Ureter (tissue), 1 donor: ENCODE results near the gene DNM2. TPM values are rescaled to one million over a fixed set of nuclear protein-coding genes. Genes with fewer than 3 reads are reported as not detected.
"Not testable (repeated sequence)": the region's sequence is repeated elsewhere in the genome, so short reads cannot be mapped to it uniquely, and the experiment has no call there.

Source experiments
- DNase-seq: peaks from one replicate; pipeline ENCODE4 v3.0.0-alpha.2; 2020; ENCODE audit warnings: low spot score
- total RNA-seq: library from RNA; stranded (reverse); gene quantifications from one replicate; pipeline ENCODE4 v1.2.4, GENCODE V29; 2023
- donor health status: DM: yes; HTN: yes; CAD: no.

Gene DNM2
- total RNA-seq, 1 donor from 2014 or later, result 352 TPM

DNA sequence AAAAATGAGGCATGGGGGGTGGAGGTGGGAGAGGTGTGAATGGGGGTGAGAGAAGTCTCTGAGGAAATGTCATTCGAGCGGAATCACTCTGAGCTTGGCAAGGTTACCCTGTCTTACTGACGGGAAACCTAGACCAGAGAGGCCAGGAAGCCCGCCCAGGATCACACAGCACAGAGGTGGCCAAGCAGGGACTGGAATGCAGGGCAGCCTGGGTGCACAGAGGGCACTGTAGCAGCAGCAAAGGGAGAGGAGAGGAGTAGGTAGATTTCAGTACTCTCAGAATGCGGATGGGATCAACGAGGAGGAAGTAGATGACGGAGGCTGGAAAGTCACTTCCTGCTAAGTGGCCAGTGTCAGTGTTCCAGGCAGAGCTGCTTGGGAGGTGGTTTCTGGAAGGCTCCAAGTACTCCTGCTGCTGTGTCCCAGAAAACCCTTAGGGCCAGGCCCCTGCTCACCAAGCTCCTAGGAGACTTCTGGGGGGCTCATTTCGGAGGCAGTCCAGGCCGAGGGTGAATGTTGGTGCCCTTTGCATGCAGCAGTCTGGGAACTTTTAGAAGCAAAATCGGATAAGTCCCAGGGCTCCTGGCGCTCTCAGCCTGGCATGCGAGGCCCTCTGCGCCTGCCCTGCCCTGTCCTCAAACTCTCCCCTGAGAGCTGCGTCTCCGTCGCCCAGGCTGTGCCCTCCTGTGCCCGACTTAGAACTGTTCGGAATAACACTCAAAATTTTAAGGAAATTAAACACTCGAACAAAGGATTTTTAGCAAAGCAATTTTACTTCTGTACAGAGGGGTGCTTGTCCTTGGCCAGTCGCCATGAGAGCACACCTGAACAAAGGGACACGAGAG lies 33.5 kb downstream of the DNM2 start:
- DNase-seq, result peak; percentile 65

- no peak for DNase-seq
These were observed 34.5 kb downstream of the DNM2 start for GRCh38 chr19:10752237-10752912.

- no peak for DNase-seq
These were observed 35.2 kb downstream of the DNM2 start for GRCh38 chr19:10752913-10753704.

- DNase-seq, result no peak
These were observed 38.5 kb downstream of the DNM2 start for GRCh38 chr19:10756371-10756770.

DNA sequence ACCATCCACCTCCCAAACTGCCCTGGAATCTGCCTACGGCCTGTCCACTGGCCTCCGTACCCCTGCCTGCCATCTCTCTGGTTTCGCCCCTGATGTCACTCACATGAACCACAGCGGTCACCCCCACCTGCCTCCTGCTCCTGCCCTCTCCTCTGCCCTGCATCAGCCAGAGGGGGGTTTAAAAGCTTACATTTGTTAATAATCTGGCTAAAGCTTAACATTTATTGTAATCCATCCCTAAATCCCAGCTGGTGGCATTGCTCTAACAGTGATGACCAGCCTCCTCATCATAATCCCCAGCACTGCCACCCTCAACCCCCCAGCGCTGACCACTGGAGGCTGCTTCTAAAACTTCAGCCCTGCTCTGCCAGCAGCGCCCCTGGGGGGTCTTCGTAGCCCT lies 38.9 kb downstream of the DNM2 start:
- no peak for DNase-seq

DNA sequence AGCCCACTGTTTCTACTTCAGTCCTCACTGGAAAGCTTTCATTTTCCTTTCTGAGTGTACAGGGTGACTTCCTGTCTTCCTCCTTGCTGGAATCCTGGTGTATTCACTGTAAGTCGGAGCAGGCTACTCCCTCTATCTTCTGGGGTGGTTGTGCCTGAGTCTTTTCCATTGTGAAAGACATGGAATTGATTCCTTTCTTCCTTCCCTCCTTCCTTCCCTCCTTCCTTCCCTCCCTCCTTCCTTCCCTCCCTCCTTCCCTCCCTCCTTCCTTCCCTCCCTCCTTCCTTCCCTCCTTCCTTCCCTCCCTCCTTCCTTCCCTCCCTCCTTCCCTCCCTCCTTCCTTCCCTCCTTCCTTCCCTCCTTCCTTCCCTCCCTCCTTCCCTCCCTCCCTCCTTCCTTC lies 40.2 kb downstream of the DNM2 start:
- DNase-seq, result not testable (repeated sequence)

DNA sequence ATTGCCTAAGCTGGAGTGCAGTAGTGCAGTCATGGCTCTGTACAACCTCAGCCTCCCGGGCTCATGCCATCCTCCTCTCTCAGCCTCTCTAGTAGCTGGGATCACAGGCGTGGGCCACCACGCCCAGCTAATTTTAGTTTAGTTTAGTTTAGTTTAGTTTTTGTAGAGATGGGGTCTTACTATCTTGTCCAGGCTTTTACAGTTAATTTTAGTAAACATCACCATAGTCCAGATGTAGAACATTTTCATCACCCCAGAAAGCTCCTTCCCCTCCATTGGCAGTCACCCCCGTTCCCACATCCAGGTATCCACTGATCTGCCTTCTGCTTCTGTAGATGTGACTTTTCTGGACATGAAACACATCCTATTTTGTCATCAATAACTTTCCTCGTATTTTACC lies 41.1 kb downstream of the DNM2 start:
- DNase-seq, result no peak

- no peak for DNase-seq
These were observed 42.5 kb downstream of the DNM2 start for GRCh38 chr19:10760273-10760944.

GRCh38 chr19:10761443-10762250 lies 43.8 kb downstream of the DNM2 start:
- DNase-seq, result no peak

DNA sequence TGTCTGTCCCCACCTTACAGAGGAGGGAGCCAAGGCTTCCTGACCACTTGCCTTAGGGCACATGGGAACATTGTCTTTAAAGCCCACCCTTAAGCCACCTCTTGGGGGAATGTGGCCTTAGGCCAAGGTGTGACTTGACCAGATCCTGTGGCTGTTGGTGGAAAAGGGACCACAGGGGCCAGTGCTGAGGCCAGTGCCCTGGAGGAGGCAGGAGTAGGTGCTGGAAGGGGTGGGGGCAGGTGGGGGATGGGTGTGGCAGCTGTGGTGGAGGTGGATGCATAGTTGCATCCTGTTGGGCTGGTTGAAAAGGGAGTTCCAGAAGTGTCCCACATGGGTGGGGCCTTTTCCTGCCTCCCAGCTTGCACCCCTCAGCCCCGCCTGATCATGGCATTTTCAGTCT lies 44.8 kb downstream of the DNM2 start:
- DNase-seq, result peak; percentile 79

GRCh38 chr19:10763411-10763810 lies 45.5 kb downstream of the DNM2 start:
- no peak for DNase-seq

- no peak for DNase-seq
These were observed 46.0 kb downstream of the DNM2 start for GRCh38 chr19:10763828-10764339.

GRCh38 chr19:10764340-10764894 lies 46.5 kb downstream of the DNM2 start:
- DNase-seq, result no peak

DNA sequence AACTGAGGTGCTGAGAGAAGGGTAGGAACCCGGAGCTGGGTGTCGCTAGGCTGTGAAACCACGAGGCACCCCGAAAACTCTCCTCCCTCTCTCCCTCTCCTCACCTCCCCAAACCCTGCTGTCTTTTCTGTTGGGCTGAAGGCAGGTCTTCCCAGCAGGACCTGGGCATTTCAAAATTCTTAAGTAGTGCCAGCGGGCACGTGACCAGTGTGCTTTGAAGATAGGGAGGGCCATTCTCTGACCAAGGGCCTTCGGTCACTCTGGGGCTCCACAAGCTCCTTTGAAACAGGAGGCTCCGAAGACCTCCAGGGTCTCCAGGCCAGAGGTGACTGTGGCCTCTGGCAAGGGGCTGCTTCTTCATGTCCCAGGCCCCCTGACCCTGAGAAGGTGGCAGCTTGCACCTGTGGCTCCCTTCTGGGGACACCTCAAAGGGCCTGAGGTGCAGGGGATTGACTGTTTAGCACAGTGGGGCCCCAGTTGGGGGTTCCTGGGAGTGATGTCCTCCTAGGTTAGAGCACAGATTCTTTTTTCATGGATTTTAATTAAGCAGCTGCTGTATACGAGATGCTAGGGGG lies 48.3 kb downstream of the DNM2 start:
- no peak for DNase-seq

GRCh38 chr19:10766671-10767201 lies 48.9 kb downstream of the DNM2 start:
- DNase-seq, result no peak

DNA sequence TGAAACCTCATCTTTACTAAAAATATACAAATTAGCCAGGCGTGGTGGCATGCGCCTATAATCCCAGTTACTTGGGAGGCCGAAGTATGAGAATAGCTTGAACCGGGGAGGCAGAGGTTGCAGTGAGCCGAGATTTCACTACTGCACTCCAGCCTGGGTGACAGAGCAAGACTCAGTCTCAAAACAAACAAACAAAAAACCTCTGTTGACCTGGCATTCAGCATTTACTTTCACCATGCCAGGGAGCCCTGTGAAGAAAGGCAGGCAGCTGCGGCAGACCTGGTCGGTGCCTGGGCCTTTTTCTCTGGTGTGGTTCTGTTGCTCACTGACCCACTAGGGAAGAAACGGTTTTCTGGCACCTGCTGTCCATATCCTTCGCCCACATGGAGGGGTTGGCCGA lies 49.8 kb downstream of the DNM2 start:
- no peak for DNase-seq

DNA sequence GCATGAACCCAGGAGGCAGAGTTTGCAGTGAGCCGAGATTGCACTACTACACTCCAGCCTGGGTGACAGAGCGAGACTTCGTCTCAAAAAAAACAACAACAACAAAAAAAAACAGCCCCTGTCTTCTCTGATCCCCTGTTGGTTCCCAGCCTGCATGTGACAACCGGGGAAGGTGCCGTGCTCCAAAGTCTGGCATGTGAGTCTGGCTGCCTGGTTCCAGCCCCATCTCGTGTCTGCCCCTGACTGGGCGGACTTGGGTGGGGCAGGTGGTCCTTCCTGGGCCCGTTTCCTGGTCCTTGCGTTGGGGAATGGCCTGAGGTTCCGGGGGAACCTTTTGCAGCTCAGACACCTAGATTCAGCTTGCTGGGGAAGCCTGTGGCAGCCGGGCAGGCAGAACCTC lies 50.5 kb downstream of the DNM2 start:
- no peak for DNase-seq

- no peak for DNase-seq
These were observed 51.1 kb downstream of the DNM2 start for GRCh38 chr19:10768936-10769335.

- no peak for DNase-seq
These were observed 51.9 kb downstream of the DNM2 start for GRCh38 chr19:10769533-10770491.
